A549 (cell line): ENCODE data around the gene ADRB1.

Source experiments
- CEBPB ChIP-seq, 2 experiments: fragments of >200 bp in 1 of 2; sonication (Bioruptor Twin) in 1 of 2; formaldehyde crosslinking in 1 of 2; IDR thresholded peaks; 2 replicates each; pipeline ENCODE4 v1.6.1; 2012 to 2016
- EP300 ChIP-seq, 2 experiments: fragments of >200 bp; sonication (Bioruptor Twin); formaldehyde crosslinking; IDR thresholded peaks; 2 replicates in 1 of 2; 3 replicates in 1 of 2; pipeline ENCODE4 v1.6.1; 2016 to 2017
- ESRRA ChIP-seq: fragments of 150-350 bp; IDR thresholded peaks from 2 replicates; pipeline ENCODE4 v1.6.1; 2014; ENCODE audit warnings: mild to moderate bottlenecking, low read length, borderline replicate concordance
- PHF8 ChIP-seq: fragments of 200-600 bp; sonication (generic); IDR thresholded peaks from 2 replicates; pipeline ENCODE4 v1.6.1; 2016; ENCODE audit warnings: low read depth, mild to moderate bottlenecking, antibody characterized with exemption, moderate library complexity, borderline replicate concordance
- POLR2A ChIP-seq: IDR thresholded peaks from 2 replicates; pipeline ENCODE4 v1.6.1; 2012; ENCODE audit warnings: mild to moderate bottlenecking, low read length
- POLR2AphosphoS2 ChIP-seq: conservative IDR thresholded peaks from 2 replicates; pipeline ENCODE4 v1.6.1; 2012; ENCODE audit warnings: low read length, improper control_type of control experiment, inconsistent platforms
- SMC3 ChIP-seq: fragments of >200 bp; sonication (Bioruptor Twin); formaldehyde crosslinking; IDR thresholded peaks from 3 replicates; pipeline ENCODE4 v1.6.1; 2018; ENCODE audit warnings: inconsistent platforms
- ZNF302 ChIP-seq: fragments of 250-450 bp; sonication (Bioruptor Pico); IDR thresholded peaks from 2 replicates; pipeline ENCODE4 v1.9.0; 2021; ENCODE audit warnings: inconsistent platforms, mild to moderate bottlenecking, moderate library complexity
- TF ChIP-seq, protein P1 (sequence below): fragments of >200 bp; sonication (Bioruptor Twin); formaldehyde crosslinking; IDR thresholded peaks from 3 replicates; pipeline ENCODE4 v1.5.1; 2016
- TF ChIP-seq, protein P2 (sequence below): fragments of >200 bp; sonication (Bioruptor Twin); formaldehyde crosslinking; IDR thresholded peaks from 3 replicates; pipeline ENCODE4 v1.6.1; 2016
- TF ChIP-seq, protein P3 (sequence below): fragments of 150-350 bp; IDR thresholded peaks from 2 replicates; pipeline ENCODE4 v1.6.1; 2014; ENCODE audit warnings: low read depth, mild to moderate bottlenecking, low read length

DNA sequence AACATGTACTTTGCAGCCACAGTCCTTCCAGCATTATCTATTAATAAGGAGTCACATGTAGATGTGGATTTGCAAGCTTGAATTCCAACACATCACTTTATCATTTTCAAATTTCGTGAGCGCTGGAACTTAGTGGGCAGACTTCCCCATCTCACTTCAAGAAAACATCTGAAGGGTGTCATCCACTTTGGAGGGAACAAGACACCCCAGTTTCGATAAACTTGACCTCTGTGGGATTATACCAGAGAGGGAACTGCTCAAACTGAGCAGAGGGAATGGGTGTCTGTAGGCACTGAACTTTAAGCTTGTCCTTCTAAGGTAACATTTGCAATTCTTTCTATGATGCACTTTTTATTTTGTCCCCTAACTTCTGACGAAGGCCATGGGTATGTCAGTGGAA is 27.5 kb downstream of the ADRB1 start:
- no peak for TF ChIP-seq PHF8
- TF ChIP-seq EP300 (IDR thresholded peaks at IDR 0.05), result no peak
- TF ChIP-seq POLR2A, result no peak
- TF ChIP-seq ESRRA, result no peak
- TF ChIP-seq, protein P1, sequence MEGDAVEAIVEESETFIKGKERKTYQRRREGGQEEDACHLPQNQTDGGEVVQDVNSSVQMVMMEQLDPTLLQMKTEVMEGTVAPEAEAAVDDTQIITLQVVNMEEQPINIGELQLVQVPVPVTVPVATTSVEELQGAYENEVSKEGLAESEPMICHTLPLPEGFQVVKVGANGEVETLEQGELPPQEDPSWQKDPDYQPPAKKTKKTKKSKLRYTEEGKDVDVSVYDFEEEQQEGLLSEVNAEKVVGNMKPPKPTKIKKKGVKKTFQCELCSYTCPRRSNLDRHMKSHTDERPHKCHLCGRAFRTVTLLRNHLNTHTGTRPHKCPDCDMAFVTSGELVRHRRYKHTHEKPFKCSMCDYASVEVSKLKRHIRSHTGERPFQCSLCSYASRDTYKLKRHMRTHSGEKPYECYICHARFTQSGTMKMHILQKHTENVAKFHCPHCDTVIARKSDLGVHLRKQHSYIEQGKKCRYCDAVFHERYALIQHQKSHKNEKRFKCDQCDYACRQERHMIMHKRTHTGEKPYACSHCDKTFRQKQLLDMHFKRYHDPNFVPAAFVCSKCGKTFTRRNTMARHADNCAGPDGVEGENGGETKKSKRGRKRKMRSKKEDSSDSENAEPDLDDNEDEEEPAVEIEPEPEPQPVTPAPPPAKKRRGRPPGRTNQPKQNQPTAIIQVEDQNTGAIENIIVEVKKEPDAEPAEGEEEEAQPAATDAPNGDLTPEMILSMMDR, result no peak
- no peak for TF ChIP-seq CEBPB (IDR thresholded peaks at IDR 0.05)
- TF ChIP-seq, protein P2, sequence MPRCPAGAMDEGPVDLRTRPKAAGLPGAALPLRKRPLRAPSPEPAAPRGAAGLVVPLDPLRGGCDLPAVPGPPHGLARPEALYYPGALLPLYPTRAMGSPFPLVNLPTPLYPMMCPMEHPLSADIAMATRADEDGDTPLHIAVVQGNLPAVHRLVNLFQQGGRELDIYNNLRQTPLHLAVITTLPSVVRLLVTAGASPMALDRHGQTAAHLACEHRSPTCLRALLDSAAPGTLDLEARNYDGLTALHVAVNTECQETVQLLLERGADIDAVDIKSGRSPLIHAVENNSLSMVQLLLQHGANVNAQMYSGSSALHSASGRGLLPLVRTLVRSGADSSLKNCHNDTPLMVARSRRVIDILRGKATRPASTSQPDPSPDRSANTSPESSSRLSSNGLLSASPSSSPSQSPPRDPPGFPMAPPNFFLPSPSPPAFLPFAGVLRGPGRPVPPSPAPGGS, result no peak
- TF ChIP-seq, protein P3, sequence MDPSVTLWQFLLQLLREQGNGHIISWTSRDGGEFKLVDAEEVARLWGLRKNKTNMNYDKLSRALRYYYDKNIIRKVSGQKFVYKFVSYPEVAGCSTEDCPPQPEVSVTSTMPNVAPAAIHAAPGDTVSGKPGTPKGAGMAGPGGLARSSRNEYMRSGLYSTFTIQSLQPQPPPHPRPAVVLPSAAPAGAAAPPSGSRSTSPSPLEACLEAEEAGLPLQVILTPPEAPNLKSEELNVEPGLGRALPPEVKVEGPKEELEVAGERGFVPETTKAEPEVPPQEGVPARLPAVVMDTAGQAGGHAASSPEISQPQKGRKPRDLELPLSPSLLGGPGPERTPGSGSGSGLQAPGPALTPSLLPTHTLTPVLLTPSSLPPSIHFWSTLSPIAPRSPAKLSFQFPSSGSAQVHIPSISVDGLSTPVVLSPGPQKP, result no peak
- no peak for TF ChIP-seq ZNF302 (CRISPR knock-in tag)
- no peak for TF ChIP-seq POLR2AphosphoS2
- TF ChIP-seq SMC3, result no peak
